CD14-positive monocyte (primary cell): Measurements from ENCODE around the gene FOXP1. TPM values are rescaled to one million over a fixed set of nuclear protein-coding genes. Genes with fewer than 3 reads are reported as not detected.

Source experiments
- DNase-seq, 3 donors: peaks; one replicate each; pipeline ENCODE4 v3.0.0-alpha.2; 2011 to 2022
- H2AFZ ChIP-seq: 2 replicates; pipeline ENCODE4 v1.6.0; 2012; ENCODE audit warnings: mild to moderate bottlenecking, low read depth, low read length, inconsistent platforms; ENCODE audit not compliant: insufficient read depth, poor library complexity, severe bottlenecking
- H3K27ac ChIP-seq, 2 donors: 1 replicate in 1 of 2; 2 replicates in 1 of 2; pipeline ENCODE4 v1.5.1; 2012 to 2013; ENCODE audit warnings: low read length in 2 of 2, control low read depth in 1 of 2, inconsistent platforms in 1 of 2, low read depth in 1 of 2, mild to moderate bottlenecking in 1 of 2
- H3K27me3 ChIP-seq, 2 donors: one replicate each; pipeline versions ENCODE4 v1.6.0 to v1.6.1; 2011 to 2013; ENCODE audit warnings: low read length in 2 of 2; ENCODE audit not compliant: control insufficient read depth in 2 of 2, insufficient read depth in 2 of 2
- H3K36me3 ChIP-seq, 2 donors: replicated peaks in 1 of 2; 1 replicate in 1 of 2; 2 replicates in 1 of 2; pipeline versions ENCODE4 v1.5.1 to v1.6.1; 2012 to 2013; ENCODE audit warnings: low read length in 2 of 2, control low read depth in 1 of 2, inconsistent platforms in 1 of 2, mild to moderate bottlenecking in 1 of 2; ENCODE audit not compliant: insufficient read depth in 2 of 2, control insufficient read depth in 1 of 2
- H3K4me1 ChIP-seq, 2 donors: 1 replicate in 1 of 2; 2 replicates in 1 of 2; pipeline versions ENCODE4 v1.5.1 to v1.6.1; 2012 to 2013; ENCODE audit warnings: low read length in 2 of 2, control low read depth in 1 of 2, inconsistent platforms in 1 of 2, mild to moderate bottlenecking in 1 of 2, moderate library complexity in 1 of 2; ENCODE audit not compliant: insufficient read depth in 2 of 2, control insufficient read depth in 1 of 2
- H3K4me2 ChIP-seq: replicated peaks from 2 replicates; pipeline ENCODE3; 2012; ENCODE audit warnings: low read length, moderate library complexity, mild to moderate bottlenecking; ENCODE audit not compliant: poor library complexity, severe bottlenecking; ENCODE audit errors: extremely low read depth
- H3K4me3 ChIP-seq, 3 experiments: fragments of 200-600 bp in 1 of 3; sonication (generic) in 1 of 3; replicated peaks in 1 of 3; 1 replicate in 2 of 3; 2 replicates in 1 of 3; pipeline ENCODE4 v1.5.1; 2011 to 2013; ENCODE audit warnings: low read length in 3 of 3, mild to moderate bottlenecking in 3 of 3, control low read depth in 2 of 3, low read depth in 2 of 3, inconsistent platforms in 1 of 3, moderate library complexity in 1 of 3
- H3K79me2 ChIP-seq: 2 replicates; pipeline ENCODE4 v1.6.0; 2012; ENCODE audit warnings: mild to moderate bottlenecking, control low read depth, inconsistent platforms, low read length, moderate library complexity; ENCODE audit not compliant: insufficient read depth
- H3K9ac ChIP-seq: 2 replicates; pipeline ENCODE4 v1.6.0; 2017; ENCODE audit warnings: low read length, mild to moderate bottlenecking; ENCODE audit not compliant: insufficient read depth, poor library complexity, severe bottlenecking
- H3K9me3 ChIP-seq, 2 donors: replicated peaks in 1 of 2; 1 replicate in 1 of 2; 2 replicates in 1 of 2; pipeline versions ENCODE4 v1.5.1 to v1.6.1; 2012 to 2013; ENCODE audit warnings: low read length in 2 of 2, control low read depth in 1 of 2; ENCODE audit not compliant: control insufficient read depth in 1 of 2, insufficient read depth in 1 of 2
- H4K20me1 ChIP-seq: 2 replicates; pipeline ENCODE4 v1.6.0; 2012; ENCODE audit warnings: mild to moderate bottlenecking, low read length, control low read depth, moderate library complexity; ENCODE audit not compliant: insufficient read depth
- H3K27ac Mint-ChIP-seq, 7 donors: one replicate each; pipeline ENCODE4 v1.8.0; 2020; ENCODE audit warnings: mild to moderate bottlenecking in 7 of 7, mixed read lengths in 7 of 7, moderate library complexity in 6 of 7, inconsistent platforms in 2 of 7
- H3K27me3 Mint-ChIP-seq, 3 donors: one replicate each; pipeline ENCODE4 v1.8.0; 2021 to 2022; ENCODE audit warnings: low read depth in 3 of 3, mild to moderate bottlenecking in 3 of 3, mixed read lengths in 3 of 3, moderate library complexity in 3 of 3, inconsistent platforms in 1 of 3
- H3K36me3 Mint-ChIP-seq, 2 donors: one replicate each; pipeline ENCODE4 v1.8.0; 2020; ENCODE audit warnings: mixed read lengths in 2 of 2, inconsistent platforms in 1 of 2, mild to moderate bottlenecking in 1 of 2
- H3K4me1 Mint-ChIP-seq: one replicate; pipeline ENCODE4 v1.8.0; 2020; ENCODE audit warnings: mild to moderate bottlenecking, mixed read lengths
- H3K4me3 Mint-ChIP-seq, 2 donors: one replicate each; pipeline ENCODE4 v1.8.0; 2020; ENCODE audit warnings: mild to moderate bottlenecking in 2 of 2, mixed read lengths in 2 of 2, moderate library complexity in 1 of 2
- H3K9me3 Mint-ChIP-seq, 7 donors: one replicate each; pipeline ENCODE4 v1.8.0; 2020 to 2022; ENCODE audit warnings: mixed read lengths in 7 of 7, mild to moderate bottlenecking in 6 of 7, moderate library complexity in 6 of 7, inconsistent platforms in 2 of 7
- WGBS: methylation state at CpG from one replicate; pipeline ENCODE4 v1.1.5; 2013; ENCODE audit warnings: missing lambda C conversion rate; ENCODE audit not compliant: insufficient coverage; 5-methylcytosine and 5-hydroxymethylcytosine counted together
- intact Hi-C, 2 donors: fragments of 100-400 bp; cut with micrococcal nuclease; formaldehyde crosslinking; loops; one replicate each; pipeline versions ENCODE4 v1.15.0 to v1.15.1; 2023
- polyA plus RNA-seq, 3 donors: library from polyadenylated mRNA; depleted of rRNA in 1 of 3; unstranded in 2 of 3; stranded (reverse) in 1 of 3; fragments of 300-500 nt in 2 of 3; fragments of >200 nt in 1 of 3; fragmentation: Illumina TruSeq in 2 of 3; gene quantifications; 1 replicate in 2 of 3; 2 replicates in 1 of 3; pipeline ENCODE4 v1.2.3, GENCODE V29; 2012 to 2021
- TF ChIP-seq, protein P1 (sequence below): fragments of 200-600 bp; IDR thresholded peaks from one replicate; pipeline ENCODE4 v1.8.0; 2022; ENCODE audit warnings: antibody characterized with exemption, mild to moderate bottlenecking

The FOXP1 gene
- polyA plus RNA-seq, 3 donors = 25.7 to 42.6 (median 27.8) TPM

DNA sequence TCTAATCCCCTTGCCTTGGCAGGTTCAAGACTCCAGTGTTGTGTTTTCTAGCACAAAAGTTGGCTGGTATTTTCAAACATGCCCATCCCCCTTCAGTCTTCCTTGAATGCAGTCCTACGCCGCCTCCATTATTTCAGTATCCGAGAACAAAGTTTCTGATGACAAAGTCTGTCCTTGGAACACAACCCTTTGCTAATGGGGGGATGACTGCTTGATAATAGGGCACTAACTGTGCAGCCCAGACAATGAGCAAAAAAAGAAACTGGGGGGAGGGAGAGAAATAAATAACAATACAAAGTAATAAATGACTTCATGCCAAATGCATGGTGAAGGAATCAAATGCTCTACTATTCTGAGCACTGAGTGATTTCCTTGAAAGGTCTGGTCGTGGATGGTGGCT is 310.1 kb downstream of the FOXP1 start:
- H4K20me1 ChIP-seq = peaks cover 95% of the 10 kb centered on the region
- no peaks in the 10 kb centered on the region for H3K36me3 ChIP-seq
- H3K27me3 ChIP-seq = no peaks in the 10 kb centered on the region
- TF ChIP-seq, protein P1, sequence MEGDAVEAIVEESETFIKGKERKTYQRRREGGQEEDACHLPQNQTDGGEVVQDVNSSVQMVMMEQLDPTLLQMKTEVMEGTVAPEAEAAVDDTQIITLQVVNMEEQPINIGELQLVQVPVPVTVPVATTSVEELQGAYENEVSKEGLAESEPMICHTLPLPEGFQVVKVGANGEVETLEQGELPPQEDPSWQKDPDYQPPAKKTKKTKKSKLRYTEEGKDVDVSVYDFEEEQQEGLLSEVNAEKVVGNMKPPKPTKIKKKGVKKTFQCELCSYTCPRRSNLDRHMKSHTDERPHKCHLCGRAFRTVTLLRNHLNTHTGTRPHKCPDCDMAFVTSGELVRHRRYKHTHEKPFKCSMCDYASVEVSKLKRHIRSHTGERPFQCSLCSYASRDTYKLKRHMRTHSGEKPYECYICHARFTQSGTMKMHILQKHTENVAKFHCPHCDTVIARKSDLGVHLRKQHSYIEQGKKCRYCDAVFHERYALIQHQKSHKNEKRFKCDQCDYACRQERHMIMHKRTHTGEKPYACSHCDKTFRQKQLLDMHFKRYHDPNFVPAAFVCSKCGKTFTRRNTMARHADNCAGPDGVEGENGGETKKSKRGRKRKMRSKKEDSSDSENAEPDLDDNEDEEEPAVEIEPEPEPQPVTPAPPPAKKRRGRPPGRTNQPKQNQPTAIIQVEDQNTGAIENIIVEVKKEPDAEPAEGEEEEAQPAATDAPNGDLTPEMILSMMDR = no peak
- H3K4me3 ChIP-seq = no peak overlapping the region
- H3K4me2 ChIP-seq = no peak overlapping the region
- H2AFZ ChIP-seq = no peak overlapping the region
- no peaks in the 10 kb centered on the region for H3K9me3 ChIP-seq
- Mint-ChIP-seq H3K4me1 (peaks cover 3% of the 10 kb centered on the region), H3K4me3 (no peak overlapping the region), H3K27ac (peak overlapping the region in 2 of 7 donors; percentile 10 to 44), H3K36me3 (peaks cover 6 to 8% of the 10 kb centered on the region in 2 donors), H3K27me3 (no peaks in the 10 kb centered on the region), H3K9me3 (no peaks in the 10 kb centered on the region)
- intact Hi-C loops = no loop called here
- WGBS = no CpG with 5 or more reads among the region's 4 CpGs
- H3K4me1 ChIP-seq = no peaks in the 10 kb centered on the region
- H3K27ac ChIP-seq = no peak overlapping the region
- H3K9ac ChIP-seq = no peak overlapping the region
- no peaks in the 10 kb centered on the region for H3K79me2 ChIP-seq
- no peak for DNase-seq

DNA sequence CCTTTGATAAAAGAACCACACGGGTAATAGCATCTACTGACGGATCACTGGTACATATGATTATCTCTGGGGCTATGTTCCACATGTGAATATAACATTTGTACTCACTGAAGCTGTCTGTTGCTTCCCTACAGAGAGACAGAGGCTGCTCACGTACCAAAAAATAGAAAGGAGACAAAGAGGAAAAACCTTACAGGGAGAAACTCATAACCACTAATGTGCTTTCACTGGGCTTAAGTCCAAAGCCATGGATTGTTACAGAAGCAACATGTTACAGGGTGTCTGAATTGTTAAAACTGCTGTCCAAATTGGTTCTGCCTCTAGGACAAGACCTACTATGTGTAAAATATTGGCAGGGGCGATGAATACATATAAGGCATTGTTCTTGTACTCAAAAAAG is 311.9 kb downstream of the FOXP1 start:
- TF ChIP-seq, protein P1 = no peak
- Mint-ChIP-seq H3K36me3 (peaks cover 7 to 17% of the 10 kb centered on the region in 2 donors), H3K27me3 (no peaks in the 10 kb centered on the region), H3K4me3 (no peak overlapping the region), H3K4me1 (peaks cover 3% of the 10 kb centered on the region), H3K27ac (peak overlapping the region in 1 of 7 donors; percentile 13), H3K9me3 (no peaks in the 10 kb centered on the region)
- no CpG with 5 or more reads among the region's 4 CpGs for WGBS
- H4K20me1 ChIP-seq = peaks cover 83% of the 10 kb centered on the region
- no peak overlapping the region for H3K27ac ChIP-seq
- intact Hi-C loops = no loop called here
- peaks cover 0 to 2% of the 10 kb centered on the region in 2 donors for H3K36me3 ChIP-seq
- H2AFZ ChIP-seq = no peak overlapping the region
- H3K27me3 ChIP-seq = no peaks in the 10 kb centered on the region
- H3K9ac ChIP-seq = no peak overlapping the region
- H3K4me2 ChIP-seq = no peak overlapping the region
- H3K4me3 ChIP-seq = no peak overlapping the region
- H3K79me2 ChIP-seq = no peaks in the 10 kb centered on the region
- no peak for DNase-seq
- H3K4me1 ChIP-seq = no peaks in the 10 kb centered on the region
- no peaks in the 10 kb centered on the region for H3K9me3 ChIP-seq
